HG03025 (cell line): Measurements from ENCODE around the gene CACNA2D1.

Experiments used
- ATAC-seq: cut with Tn5 transposase; IDR thresholded peaks from one replicate; pipeline ENCODE4 v1.9.1; 2021; ENCODE audit warnings: mild to moderate bottlenecking, moderate library complexity; ENCODE audit not compliant: unreplicated experiment, low FRiP score

The CACNA2D1 gene

DNA sequence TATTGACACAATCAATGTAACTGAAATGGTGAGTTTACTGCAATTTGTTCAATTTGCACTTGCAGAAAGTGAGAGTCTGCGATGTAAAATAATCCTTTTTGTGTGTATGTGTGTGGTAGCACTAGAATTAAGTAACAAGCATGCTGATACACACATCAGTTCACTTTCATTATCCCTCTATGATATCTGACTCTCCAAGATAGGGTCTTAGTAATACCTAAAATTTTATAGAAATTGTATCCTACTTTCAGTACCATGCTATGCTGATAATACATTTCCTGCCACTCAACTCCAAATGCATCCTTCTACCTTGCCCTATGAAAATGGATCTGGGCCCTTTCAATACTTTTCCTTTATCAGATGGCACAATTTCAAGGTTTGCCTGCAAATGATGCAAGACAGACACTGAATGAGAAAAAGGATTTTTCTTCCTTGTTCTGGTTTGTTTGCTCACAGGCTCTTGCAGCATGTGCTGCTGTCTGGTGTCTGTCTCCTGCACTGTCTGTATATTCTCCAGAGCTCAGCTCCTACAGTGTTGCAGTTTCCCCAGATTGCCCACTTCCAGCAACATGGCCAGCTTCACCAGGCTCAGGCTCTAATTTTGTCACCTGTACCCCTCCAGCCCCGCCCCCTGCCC lies 375.8 kb downstream of the CACNA2D1 start:
- ATAC-seq = no peak

DNA sequence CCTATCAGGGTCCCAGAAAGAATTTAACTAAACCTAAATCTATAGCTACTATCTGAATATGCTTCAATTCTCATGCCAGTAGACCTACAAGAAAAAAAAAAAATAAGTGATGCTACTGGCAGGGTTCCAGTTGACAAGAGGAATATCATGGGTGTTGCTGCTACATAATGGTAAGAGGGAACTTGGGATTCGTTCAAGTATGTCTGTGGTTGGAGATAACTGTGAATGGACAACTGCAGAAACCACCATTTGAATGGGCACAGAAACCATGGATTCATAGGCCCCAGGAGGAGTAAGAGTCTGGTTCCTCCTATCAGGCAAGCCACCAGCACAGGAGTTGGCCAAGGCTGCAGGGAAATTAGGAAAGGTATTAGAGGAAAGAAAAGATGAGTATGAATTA lies 386.1 kb downstream of the CACNA2D1 start:
- ATAC-seq = no peak

DNA sequence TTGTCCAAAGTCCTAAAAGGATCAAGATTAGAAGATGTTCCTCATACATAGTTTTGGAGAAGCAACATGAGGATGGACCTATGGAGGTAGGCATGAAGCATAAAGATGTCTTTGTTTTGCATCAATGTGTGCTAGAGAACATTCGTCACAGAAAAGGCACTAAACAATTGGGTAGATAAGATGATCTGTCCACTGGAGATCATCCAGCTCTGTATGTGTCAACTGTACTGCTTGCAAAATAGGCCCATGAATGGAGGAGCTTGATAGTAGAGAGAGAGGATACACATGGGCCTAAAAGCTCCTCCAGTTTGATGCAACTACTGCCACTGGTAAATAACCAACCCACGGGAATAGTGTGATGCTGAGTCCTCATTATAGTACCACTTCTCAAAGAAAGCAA lies 387.3 kb downstream of the CACNA2D1 start:
- ATAC-seq = no peak

DNA sequence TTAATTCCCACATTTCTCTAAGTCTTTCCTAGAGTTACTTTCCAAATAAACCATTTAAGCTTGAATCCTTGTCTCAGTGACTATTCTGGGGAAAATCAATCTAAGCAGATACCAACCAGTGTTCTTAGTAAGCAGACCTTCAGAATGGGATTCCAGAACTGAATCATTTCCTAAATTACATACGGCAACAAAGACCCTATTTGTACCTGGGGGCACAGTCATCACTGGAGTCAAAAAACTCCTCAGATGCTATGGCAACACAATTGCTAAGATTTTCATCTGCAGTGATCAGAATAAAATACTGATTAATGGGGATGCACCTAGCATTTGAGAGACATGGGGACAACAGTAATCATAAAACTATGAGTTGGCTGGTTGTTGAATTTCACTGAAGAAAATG lies 389.0 kb downstream of the CACNA2D1 start:
- ATAC-seq = no peak

DNA sequence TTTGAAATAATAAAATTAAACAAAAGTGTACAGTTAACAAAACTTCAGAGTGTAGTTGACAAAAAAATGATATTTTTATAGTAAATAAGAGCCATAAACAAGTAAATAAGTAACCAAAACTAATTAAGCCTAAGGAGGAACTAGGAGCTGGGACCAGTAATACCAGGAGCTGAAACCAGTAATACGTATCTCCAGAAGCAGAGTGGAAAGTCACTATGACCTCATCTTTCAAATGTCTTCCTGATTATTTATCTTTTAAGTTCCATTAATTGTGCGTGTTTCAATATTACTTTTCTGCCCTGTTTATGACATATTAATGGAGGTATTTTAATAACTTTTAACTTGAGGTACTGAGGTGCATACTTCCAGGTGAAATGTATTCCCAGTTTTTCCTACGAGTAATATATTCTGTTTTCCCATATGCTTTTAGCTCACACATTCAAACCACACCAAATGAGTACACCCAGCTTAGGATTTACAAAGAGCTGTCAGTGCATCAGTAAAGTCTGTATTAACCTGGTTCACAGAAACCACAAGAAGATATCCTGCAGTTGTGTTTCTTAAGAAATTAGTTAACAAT lies 390.0 kb downstream of the CACNA2D1 start:
- no peak for ATAC-seq

DNA sequence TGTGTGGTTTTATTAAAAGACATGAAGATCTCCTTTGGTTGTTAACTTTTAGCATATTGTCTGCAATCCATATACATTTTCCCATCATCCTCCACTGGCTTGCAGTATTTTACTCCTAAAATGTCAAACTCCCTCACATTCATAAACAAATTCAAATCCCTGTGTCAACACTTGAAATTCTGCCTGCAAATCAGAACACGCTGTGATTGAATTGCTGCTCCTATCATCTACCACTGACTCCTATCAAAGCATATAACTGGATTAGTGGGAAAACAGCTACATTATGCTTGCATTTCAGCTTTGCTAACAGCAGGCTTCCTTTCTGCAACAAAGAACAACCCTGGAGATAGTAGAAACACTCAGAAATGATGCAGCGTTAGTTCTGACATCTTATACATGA lies 392.0 kb downstream of the CACNA2D1 start:
- ATAC-seq = no peak

DNA sequence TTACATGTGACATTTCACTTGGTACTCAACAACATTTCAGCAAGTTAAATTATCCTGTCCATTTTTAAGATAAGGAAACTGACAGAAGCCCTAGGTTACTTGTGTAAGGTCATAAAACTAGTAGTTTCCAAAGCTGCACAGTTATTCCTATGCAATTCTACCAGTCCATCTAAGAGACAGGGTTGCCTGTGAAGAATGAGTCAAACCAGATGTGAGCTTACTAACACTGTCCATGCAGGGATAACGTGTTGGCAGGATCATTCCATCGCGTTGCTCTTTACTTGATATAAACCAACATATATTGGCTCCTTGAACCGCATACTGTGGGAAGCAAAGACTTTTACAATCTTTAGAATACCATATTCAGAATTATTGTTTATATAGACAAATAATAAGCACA lies 392.8 kb downstream of the CACNA2D1 start:
- no peak for ATAC-seq

DNA sequence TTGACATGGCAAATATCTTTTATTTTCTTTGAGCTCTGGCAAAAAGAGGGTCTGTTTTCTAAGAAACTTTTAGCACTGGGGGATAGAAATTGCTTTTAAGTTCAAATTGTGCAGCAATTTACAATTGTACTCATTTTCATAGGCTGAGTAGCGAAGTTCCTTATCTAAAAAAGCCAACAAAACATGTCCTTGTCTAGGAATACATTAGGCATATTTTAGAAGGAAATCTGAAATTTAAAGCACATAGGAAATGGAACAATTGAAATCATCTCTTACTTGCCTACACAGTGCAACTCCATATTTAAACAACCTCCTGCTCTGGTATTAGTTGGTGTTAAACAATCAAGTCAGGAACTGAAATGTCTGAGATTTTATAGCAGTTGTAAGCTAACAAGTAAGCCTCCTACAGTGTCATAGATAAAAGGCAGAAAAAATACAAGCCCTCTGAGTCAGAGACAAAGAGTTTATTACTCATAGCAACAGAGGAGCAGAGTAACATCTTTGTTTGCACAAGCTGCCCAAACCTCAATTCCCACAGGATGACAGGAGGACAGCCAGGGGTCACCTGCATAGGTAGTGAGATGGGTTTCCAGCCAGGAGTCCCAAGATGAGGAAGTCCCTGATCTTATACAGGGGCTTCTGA lies 393.6 kb downstream of the CACNA2D1 start:
- no peak for ATAC-seq

DNA sequence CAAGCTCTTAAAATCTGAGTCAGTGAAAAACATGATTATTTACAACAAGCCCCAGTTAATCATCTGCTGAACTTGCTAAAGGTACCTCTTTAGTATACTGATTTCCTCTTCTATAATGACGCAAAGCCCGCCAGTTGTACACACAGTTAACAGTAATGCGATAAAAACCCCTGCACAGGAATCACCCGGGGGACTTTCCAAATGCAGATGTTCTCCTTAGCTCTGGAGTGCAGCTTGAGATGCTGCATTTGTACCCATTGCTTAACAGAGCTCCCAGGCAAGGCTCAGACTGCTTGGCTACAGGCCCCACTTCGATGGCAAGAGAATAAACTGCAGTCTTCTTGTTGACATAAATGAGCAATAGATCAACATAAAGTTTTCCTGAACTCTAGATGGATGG lies 394.1 kb downstream of the CACNA2D1 start:
- ATAC-seq = no peak

DNA sequence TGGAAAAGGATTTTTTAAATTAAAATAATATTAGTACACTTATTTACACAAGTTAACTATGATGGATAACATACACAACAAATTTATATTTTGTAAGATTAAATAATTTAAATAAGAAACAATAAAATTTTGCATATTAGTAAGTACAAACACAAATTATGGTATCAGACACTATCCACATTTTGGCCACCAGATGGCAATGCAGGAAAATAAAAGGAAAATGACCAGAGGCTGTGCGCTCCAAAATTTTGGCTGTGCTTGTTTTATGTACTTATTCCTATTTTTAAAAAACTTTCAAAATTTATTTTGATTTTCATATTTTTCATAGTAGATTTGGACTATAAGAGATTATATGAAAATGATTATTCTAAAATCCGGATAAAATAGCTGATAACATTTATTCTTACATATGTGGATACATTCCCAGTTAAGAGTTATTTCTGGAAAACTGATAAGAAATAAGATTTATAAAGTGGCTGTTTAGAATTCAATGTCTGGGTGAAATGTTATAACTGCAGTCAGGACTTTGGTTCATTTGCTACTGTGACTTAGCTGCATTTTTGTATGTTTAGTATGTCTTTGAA lies 399.0 kb downstream of the CACNA2D1 start:
- ATAC-seq = no peak

DNA sequence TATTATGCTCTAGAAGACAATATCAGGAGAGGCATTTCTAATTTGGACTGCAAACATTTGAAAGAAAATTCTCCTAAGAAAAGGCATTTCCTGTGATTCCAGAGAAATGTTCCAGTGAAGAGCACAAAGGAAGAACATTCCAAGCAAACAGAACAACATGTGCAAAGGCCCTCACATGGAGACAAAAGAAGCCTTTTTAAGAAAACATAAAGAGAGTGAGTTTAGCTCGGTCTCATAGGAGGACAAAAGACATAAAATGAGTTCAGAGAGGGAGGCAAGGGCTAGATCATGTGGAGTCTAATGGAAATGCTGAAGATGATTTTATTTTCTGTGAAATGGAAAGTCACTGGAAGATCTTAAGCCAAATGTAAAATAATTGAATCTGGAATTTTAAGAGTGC lies 404.0 kb downstream of the CACNA2D1 start:
- ATAC-seq = no peak

DNA sequence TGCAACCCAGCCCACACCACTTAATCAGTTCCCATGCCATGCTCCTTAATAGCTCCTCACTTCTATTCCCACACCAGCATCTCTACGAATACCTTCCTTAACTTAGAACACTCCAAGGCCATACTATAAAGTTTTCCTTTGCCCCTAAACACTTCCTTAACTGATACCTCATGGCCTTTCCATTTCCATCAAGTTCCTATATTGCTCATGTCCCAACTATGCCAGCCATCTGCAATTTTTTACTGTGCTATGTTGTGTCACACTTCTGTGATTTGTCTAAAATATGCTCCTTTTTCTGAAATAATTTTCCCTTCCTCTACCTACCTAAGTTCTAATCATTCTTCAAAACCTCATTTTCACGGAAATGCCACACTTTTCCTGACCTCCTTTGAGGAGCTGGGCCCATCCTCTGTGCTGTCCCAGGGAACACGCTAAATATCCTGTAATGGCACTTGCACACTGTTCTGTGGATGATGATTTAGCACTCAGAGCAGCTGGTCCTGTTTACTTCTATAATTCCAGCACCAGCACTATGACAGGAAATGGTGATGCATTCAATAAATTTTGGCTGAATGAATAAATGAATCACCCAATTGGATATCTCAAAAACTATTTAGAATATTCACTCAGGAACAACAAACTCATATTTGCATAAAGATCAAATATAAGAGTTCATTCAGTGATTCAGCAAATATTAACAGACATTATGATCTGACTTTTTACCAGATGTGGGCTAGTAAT lies 407.3 kb downstream of the CACNA2D1 start:
- ATAC-seq = no peak

DNA sequence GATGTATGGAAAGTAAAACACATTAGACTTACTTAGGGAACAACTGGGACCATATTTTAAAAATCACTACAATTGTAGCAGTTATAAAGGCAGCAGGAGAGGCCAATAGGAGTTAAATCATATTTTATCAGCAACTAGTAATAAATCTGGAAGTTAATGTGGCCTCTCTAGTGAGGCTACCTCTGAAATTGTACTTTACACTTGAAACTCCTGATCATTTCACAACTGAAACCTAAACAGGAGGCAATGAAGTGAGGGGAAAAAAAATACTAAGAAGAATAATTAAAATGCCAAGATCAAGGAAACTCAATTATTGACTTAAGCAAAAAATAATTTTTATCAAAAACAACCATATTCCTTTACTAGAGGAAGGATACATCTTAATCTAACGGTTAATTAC lies 408.1 kb downstream of the CACNA2D1 start:
- ATAC-seq = no peak

DNA sequence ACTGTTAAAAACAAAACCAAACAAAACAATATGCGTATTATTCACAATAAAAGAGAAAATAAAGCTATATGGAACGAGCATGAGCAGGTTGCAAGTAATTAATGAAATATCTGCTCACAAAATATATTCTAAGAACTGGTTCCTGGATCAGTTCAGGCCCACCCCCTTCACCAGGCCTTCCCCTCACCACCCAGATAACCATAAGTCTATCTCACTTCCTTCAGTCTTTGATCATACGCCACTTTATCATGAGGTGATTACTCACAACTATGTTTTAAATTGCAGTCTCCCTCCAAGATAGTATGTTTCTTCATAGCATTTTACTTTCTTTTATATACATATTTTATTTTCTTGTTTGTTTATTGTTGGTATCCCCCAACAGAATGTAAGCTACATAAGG lies 410.7 kb downstream of the CACNA2D1 start:
- ATAC-seq = no peak

DNA sequence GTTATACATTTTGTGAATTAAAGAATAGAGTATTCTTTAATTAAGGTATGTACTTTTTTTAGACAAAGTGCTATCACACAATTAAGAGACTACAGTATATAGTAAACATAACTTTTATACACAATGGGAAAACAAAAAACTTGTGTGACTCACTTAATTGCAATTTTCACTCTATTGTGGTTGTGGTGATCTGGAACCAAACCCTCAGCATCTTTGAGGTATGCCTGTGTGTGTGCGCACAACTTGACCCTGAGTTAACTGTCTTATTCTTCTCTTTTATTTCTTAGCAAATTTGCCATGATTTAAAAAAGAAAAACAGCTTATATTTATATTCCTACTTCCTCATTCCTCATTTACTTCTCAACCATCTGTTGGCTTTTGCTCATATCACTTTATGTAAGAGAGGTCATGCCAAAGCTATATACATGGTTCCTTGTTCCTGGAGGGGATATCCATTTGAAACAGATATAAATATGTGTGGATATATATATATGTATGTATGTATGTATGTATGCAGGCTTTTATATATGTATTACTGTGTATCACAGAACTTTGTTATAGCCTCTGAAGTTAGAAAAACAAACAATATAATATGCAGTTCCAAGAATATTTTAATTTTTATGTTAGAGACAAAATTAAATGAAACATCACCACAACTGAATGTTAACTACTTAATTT lies 414.2 kb downstream of the CACNA2D1 start:
- ATAC-seq = no peak

DNA sequence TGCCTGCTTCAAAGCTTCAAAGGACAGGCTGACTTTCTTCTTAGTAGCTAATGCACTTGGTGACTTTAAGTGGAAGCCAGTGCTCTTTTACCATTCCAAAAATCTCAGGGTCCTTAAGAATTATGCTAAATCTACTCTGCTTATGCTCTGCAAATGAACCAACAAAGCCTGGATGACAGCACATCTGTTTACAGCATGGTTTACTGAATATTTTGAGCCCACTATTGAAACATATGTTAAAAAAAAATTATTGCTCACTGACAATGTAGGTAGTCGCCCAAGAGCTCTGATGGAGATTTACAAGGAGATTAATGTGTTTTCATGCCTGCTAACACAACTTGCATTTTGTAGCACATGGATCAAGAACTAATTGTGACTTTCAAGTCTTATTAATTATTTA lies 415.5 kb downstream of the CACNA2D1 start:
- ATAC-seq = no peak

DNA sequence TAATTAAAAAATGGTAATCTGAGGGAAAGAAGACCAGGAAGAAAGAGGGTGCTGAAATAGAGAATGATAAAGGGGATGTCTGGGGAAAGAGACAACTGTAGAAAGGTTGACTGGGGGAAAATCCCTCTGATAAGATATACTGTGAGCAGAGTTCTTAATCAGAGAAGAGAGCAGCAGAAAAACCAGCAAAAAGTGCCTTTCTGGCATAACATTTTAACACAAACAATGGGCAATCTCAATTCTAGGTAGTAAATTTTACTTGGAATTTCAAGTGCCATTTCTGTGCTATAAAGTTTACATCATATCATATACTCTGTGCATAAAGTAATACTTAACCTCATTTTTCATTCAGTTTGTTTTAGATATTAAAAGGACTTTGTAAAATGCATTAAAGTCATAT lies 421.9 kb downstream of the CACNA2D1 start:
- no peak for ATAC-seq

DNA sequence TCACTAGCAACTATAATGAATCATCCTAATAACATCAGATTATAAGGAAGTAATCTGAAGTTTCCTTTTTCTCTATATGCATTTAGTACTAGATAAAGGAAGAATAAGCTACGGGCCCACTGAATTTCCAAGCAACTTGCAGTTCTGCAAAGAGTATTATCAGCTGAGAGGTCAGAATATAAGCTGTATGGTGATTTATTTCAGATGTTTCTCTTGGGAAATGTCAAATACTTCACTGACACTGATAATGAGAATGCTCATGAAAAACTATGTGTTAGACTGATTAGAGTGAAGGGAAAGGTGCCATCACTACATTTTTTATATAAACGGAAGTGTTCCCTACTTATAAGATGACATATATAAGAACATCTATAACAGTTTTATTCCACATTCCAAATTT lies 422.5 kb downstream of the CACNA2D1 start:
- ATAC-seq = no peak

DNA sequence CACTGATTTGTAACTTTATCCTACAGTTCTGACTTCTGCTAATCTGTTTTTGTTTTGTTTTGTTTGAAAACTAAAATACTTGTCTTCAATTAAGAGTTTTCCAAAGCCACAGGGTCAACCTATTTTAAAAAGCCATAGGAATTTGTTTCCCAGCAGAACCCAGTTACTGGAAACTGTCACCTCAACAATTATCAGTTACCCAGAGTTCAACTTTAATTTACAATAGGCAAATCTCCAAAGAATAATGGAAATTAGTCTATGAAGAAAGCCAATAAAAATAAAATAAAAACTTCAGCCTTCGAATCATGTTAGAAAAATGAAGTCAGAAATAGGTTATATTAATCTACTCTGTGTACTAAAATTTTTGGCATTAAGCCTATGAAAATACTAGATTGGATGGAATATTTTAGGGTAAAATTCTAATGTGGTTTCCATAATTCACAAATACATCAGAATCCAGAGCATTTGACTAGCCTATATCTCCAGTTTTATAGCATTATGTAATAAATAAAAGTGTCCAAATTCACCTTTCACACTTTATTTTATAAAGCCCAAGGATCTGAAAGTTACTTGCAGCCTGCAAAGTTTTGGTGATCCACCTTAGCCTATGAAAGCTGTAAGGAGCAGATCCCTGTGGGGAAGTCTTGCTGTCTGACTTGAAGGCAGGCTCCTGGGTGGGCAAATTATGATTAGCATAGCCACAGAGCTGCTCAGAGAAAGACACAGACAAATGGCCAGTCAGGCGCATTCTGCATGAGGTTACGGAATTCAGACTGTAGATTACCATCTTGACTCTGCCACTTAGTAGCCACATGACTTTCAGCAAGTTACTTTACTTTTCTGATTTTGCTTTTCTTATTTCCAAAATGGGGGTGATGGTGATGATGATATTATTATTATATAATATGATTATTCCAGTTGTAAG lies 423.8 kb downstream of the CACNA2D1 start:
- ATAC-seq = no peak

DNA sequence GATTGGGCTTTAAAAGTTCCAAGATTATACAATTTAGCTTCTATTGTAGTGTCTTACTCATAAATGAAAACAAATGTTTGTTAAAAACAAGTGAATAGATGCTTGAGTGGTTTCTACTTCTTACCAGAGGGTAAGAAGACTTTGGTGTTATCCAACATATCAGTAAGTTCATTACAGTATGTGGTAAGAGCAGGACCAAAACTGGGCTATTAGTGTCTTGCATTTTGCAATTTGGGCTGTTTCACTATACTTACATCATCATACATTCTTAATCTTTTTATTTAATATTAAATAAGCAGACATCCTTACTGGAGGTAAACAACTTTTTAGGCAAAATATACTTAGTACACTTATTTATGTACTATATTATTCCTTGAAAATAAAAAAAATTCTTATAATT lies 425.4 kb downstream of the CACNA2D1 start:
- ATAC-seq = no peak
